ENCODE measurements around the gene PHLPP2.

PHLPP2 gene

DNA sequence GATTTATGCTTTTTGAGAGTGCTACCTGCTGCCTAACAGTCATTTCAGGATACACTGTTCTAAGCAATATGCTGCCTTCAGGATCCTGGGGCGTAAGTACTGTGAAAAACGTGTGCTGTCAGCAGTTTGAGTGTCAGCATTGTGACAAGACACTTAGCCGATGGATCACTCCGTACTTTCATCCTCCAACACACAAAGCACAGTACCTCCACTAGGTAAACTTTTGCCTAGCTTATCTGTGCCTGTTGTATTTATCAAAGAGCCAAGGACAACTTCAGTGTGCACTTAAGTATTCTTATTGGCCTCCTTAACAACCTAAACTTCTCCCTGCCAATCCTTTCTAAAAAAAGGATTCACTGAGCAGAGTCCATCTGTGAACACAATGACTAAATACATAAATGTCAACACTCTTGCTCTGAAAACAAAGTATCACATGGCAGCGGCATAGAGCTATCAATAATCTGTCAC, 33.8 kb upstream of the PHLPP2 start:
- Histone ChIP-seq H3K4me3 (ENCODE audit: low read length, poor library complexity, severe bottlenecking) (no peak overlapping the region), H3K9me2 (replicated peaks; ENCODE audit: low read depth, low read length) (no peaks in the 10 kb centered on the region), H3K27me3 (ENCODE audit: insufficient read depth, low read length, poor library complexity, severe bottlenecking) (no peaks in the 10 kb centered on the region), H3K4me1 (ENCODE audit: insufficient read depth, low read length, poor library complexity, severe bottlenecking) (no peaks in the 10 kb centered on the region), H3K36me3 (ENCODE audit: insufficient read depth, low read length) (peaks cover 85% of the 10 kb centered on the region), H3F3A (ENCODE audit: low read depth) (no peaks in the 10 kb centered on the region), H2AFZ (ENCODE audit: low read length) (no peak overlapping the region), H3K4me2 (ENCODE audit: low read depth, low read length, poor library complexity, severe bottlenecking) (no peak overlapping the region), H3K9ac (ENCODE audit: low read depth, low read length, poor library complexity, severe bottlenecking) (no peak overlapping the region), H4K20me1 (ENCODE audit: insufficient read depth, low read length, poor library complexity, severe bottlenecking) (no peaks in the 10 kb centered on the region), H3K9me3 (ENCODE audit: insufficient read depth, low read depth, low read length) (no peaks in the 10 kb centered on the region), H3K79me2 (ENCODE audit: insufficient read depth, low read length) (no peaks in the 10 kb centered on the region)
- TF ChIP-seq, protein P1, sequence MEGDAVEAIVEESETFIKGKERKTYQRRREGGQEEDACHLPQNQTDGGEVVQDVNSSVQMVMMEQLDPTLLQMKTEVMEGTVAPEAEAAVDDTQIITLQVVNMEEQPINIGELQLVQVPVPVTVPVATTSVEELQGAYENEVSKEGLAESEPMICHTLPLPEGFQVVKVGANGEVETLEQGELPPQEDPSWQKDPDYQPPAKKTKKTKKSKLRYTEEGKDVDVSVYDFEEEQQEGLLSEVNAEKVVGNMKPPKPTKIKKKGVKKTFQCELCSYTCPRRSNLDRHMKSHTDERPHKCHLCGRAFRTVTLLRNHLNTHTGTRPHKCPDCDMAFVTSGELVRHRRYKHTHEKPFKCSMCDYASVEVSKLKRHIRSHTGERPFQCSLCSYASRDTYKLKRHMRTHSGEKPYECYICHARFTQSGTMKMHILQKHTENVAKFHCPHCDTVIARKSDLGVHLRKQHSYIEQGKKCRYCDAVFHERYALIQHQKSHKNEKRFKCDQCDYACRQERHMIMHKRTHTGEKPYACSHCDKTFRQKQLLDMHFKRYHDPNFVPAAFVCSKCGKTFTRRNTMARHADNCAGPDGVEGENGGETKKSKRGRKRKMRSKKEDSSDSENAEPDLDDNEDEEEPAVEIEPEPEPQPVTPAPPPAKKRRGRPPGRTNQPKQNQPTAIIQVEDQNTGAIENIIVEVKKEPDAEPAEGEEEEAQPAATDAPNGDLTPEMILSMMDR (conservative IDR thresholded peaks at IDR 0.05; ENCODE audit: low read length), result no peak
- no peak for TF ChIP-seq EZH2phosphoT487 (IDR thresholded peaks at IDR 0.05; ENCODE audit: borderline replicate concordance)

DNA sequence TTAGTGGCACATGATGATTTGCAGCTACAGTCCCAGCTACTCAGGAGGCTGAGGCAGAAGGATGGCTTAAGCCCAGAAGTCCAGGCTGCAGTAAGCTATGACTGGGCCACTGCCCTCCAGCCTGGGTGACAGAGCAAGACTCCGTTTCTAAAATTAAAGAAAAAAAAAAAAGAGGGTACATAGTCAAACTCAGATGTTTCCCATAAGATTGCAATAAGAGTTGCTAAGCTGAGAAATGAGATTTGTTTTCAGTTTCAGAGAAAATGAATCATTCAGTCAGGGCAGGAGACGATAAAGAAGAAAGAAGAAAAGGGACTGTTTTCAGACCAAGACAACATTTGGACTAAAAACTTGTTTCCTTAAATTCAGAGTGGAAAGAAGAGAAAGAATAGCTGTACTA, 30.2 kb upstream of the PHLPP2 start:
- H3K9ac ChIP-seq (ENCODE audit: low read depth, low read length, poor library complexity, severe bottlenecking), result no peak overlapping the region
- no peak overlapping the region for H3K4me3 ChIP-seq (ENCODE audit: low read length, poor library complexity, severe bottlenecking)
- no peaks in the 10 kb centered on the region for H3F3A ChIP-seq (ENCODE audit: low read depth)
- no peaks in the 10 kb centered on the region for H3K27me3 ChIP-seq (ENCODE audit: insufficient read depth, low read length, poor library complexity, severe bottlenecking)
- H3K4me2 ChIP-seq (ENCODE audit: low read depth, low read length, poor library complexity, severe bottlenecking), result no peak overlapping the region
- no peak for TF ChIP-seq EZH2phosphoT487 (IDR thresholded peaks at IDR 0.05; ENCODE audit: borderline replicate concordance)
- TF ChIP-seq, protein P1 (conservative IDR thresholded peaks at IDR 0.05; ENCODE audit: low read length), result no peak
- H4K20me1 ChIP-seq (ENCODE audit: insufficient read depth, low read length, poor library complexity, severe bottlenecking), result no peaks in the 10 kb centered on the region
- no peaks in the 10 kb centered on the region for H3K9me3 ChIP-seq (ENCODE audit: insufficient read depth, low read depth, low read length)
- H3K4me1 ChIP-seq (ENCODE audit: insufficient read depth, low read length, poor library complexity, severe bottlenecking), result no peaks in the 10 kb centered on the region
- H3K36me3 ChIP-seq (ENCODE audit: insufficient read depth, low read length), result peaks cover 69% of the 10 kb centered on the region
- no peaks in the 10 kb centered on the region for H3K9me2 ChIP-seq (replicated peaks; ENCODE audit: low read depth, low read length)
- H3K79me2 ChIP-seq (ENCODE audit: insufficient read depth, low read length), result no peaks in the 10 kb centered on the region
- no peak overlapping the region for H2AFZ ChIP-seq (ENCODE audit: low read length)

DNA sequence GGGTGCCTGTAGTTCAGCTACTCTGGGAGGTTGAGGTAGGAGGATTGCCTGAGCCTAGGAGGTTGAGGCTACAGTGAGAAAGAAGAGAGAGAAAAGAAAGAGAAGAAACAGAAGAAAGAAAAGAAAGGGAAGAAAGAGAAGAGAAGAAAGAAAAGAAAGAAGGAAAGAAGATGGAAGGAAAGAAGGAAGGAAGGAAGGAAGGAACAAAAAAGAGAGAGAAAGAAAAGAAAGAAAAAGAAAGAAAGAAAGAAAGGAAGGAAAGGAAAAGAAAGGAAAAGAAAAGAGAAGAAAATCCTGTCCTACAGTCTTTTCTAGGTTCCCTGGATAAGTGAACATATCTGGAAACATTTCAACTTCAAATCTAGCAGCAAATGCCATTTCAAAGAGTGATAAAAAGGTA, 29.6 kb upstream of the PHLPP2 start:
- Histone ChIP-seq H3K27me3 (ENCODE audit: insufficient read depth, low read length, poor library complexity, severe bottlenecking) (no peaks in the 10 kb centered on the region), H3K4me3 (ENCODE audit: low read length, poor library complexity, severe bottlenecking) (no peak overlapping the region), H3K36me3 (ENCODE audit: insufficient read depth, low read length) (peaks cover 72% of the 10 kb centered on the region), H3K9ac (ENCODE audit: low read depth, low read length, poor library complexity, severe bottlenecking) (no peak overlapping the region), H3K79me2 (ENCODE audit: insufficient read depth, low read length) (no peaks in the 10 kb centered on the region), H3F3A (ENCODE audit: low read depth) (no peaks in the 10 kb centered on the region), H3K4me2 (ENCODE audit: low read depth, low read length, poor library complexity, severe bottlenecking) (no peak overlapping the region), H3K9me2 (replicated peaks; ENCODE audit: low read depth, low read length) (no peaks in the 10 kb centered on the region), H2AFZ (ENCODE audit: low read length) (no peak overlapping the region), H3K4me1 (ENCODE audit: insufficient read depth, low read length, poor library complexity, severe bottlenecking) (no peaks in the 10 kb centered on the region), H3K9me3 (ENCODE audit: insufficient read depth, low read depth, low read length) (no peaks in the 10 kb centered on the region), H4K20me1 (ENCODE audit: insufficient read depth, low read length, poor library complexity, severe bottlenecking) (no peaks in the 10 kb centered on the region)
- TF ChIP-seq, protein P1 (conservative IDR thresholded peaks at IDR 0.05; ENCODE audit: low read length), result no peak
- TF ChIP-seq EZH2phosphoT487 (IDR thresholded peaks at IDR 0.05; ENCODE audit: borderline replicate concordance), result no peak
